Endothelial cell of umbilical vein (primary cell): ENCODE data around the gene PLPPR3. TPM values are rescaled to one million over a fixed set of nuclear protein-coding genes. Genes with fewer than 3 reads are reported as not detected.
A peak's percentile ranks its signal among the peaks of the same experiment; 100 is the strongest.

Experiments
- BruUV-seq: library from RNA; stranded (reverse); fragments of 400-500 nt; replicated peaks from 2 replicates; lab custom pipeline; 2021; lab: Mats Ljungman, UMichigan
- CTCF ChIA-PET: fragments of 300-600, 350-600 bp; sonication (Branson Sonifier 250); formaldehyde crosslinking; loops from one replicate; lab custom pipeline; 2021; ENCODE audit warnings: antibody characterized with exemption, inconsistent platforms; lab: Charles Lee
- POLR2A ChIA-PET: fragments of 300-600, 350-600 bp; sonication (Branson Sonifier 250); formaldehyde crosslinking; loops from one replicate; lab custom pipeline; 2021; ENCODE audit warnings: antibody characterized with exemption, inconsistent platforms; lab: Charles Lee
- DNase-seq: peaks from one replicate; pipeline ENCODE4 v3.0.0-alpha.2; 2011; ENCODE audit warnings: low read depth, low spot score
- FAIRE-seq: peaks from 2 replicates; lab custom pipeline; 2011; peaks lifted over from hg19 to GRCh38; lab: Jason Lieb, UNC
- H2AFZ ChIP-seq: 2 replicates; pipeline ENCODE4 v1.6.0; 2012; ENCODE audit warnings: low read depth, low read length, control low read depth, inconsistent platforms
- H3K27ac ChIP-seq: 2 replicates; pipeline ENCODE4 v1.5.1; 2011; ENCODE audit warnings: low read depth, mild to moderate bottlenecking, control low read depth, low read length, moderate library complexity; ENCODE audit not compliant: insufficient read depth
- H3K27me3 ChIP-seq, 2 experiments: 2 replicates each; pipeline versions ENCODE4 v1.6.0 to v1.6.1; 2011; ENCODE audit warnings: low read length in 2 of 2, mixed read lengths in 1 of 2; ENCODE audit not compliant: control insufficient read depth in 2 of 2, insufficient read depth in 2 of 2
- H3K36me3 ChIP-seq, 2 experiments: 2 replicates in 1 of 2; 3 replicates in 1 of 2; pipeline ENCODE4 v1.5.1; 2011; ENCODE audit warnings: low read length in 2 of 2, mild to moderate bottlenecking in 1 of 2, moderate library complexity in 1 of 2; ENCODE audit not compliant: control insufficient read depth in 2 of 2, insufficient read depth in 2 of 2; ENCODE audit errors: extremely low read depth in 1 of 2
- H3K4me1 ChIP-seq: 3 replicates; pipeline ENCODE4 v1.5.1; 2011; ENCODE audit warnings: mild to moderate bottlenecking, low read length; ENCODE audit not compliant: control insufficient read depth, insufficient read depth; ENCODE audit errors: extremely low read depth
- H3K4me2 ChIP-seq: 2 replicates; pipeline ENCODE4 v1.6.1; 2011; ENCODE audit warnings: low read length, control low read depth, mixed read lengths; ENCODE audit not compliant: insufficient read depth
- H3K4me3 ChIP-seq, 3 experiments: fragments of 200-600 bp in 1 of 3; sonication (generic), shearing (Covaris generic) in 1 of 3; replicated peaks in 1 of 3; 2 replicates each; pipeline ENCODE4 v1.5.1; 2011 to 2016; ENCODE audit warnings: control low read depth in 3 of 3, low read length in 3 of 3, mild to moderate bottlenecking in 2 of 3, inconsistent platforms in 1 of 3, low read depth in 1 of 3, moderate library complexity in 1 of 3; ENCODE audit not compliant: insufficient read depth in 1 of 3
- H3K79me2 ChIP-seq: 2 replicates; pipeline ENCODE4 v1.6.0; 2012; ENCODE audit warnings: low read length, inconsistent platforms; ENCODE audit not compliant: control insufficient read depth, insufficient read depth
- H3K9ac ChIP-seq: replicated peaks from 2 replicates; pipeline ENCODE3; 2011; ENCODE audit warnings: low read length, control low read depth; ENCODE audit not compliant: insufficient read depth; ENCODE audit errors: extremely low read depth
- H3K9me1 ChIP-seq: replicated peaks from 3 replicates; pipeline ENCODE4 v1.6.0; 2011; ENCODE audit warnings: mild to moderate bottlenecking, low read length; ENCODE audit not compliant: control insufficient read depth, insufficient read depth; ENCODE audit errors: extremely low read depth
- H3K9me3 ChIP-seq: replicated peaks from 2 replicates; pipeline ENCODE4 v1.5.1; 2012; ENCODE audit warnings: low read length, inconsistent platforms; ENCODE audit not compliant: control insufficient read depth, insufficient read depth
- H4K20me1 ChIP-seq: replicated peaks from 2 replicates; pipeline ENCODE3; 2011; ENCODE audit warnings: mild to moderate bottlenecking, low read length; ENCODE audit not compliant: control insufficient read depth, insufficient read depth; ENCODE audit errors: extremely low read depth
- CTCF ChIP-seq, 2 donors: IDR thresholded peaks; 1 replicate in 1 of 2; 2 replicates in 1 of 2; pipeline ENCODE4 v1.5.1; 2011; ENCODE audit warnings: low read length in 2 of 2, mild to moderate bottlenecking in 2 of 2, moderate library complexity in 2 of 2, control low read depth in 1 of 2, inconsistent platforms in 1 of 2, low read depth in 1 of 2; ENCODE audit not compliant: insufficient read depth in 1 of 2; ENCODE audit errors: extremely low read depth in 1 of 2
- EZH2 ChIP-seq: IDR thresholded peaks from 2 replicates; pipeline ENCODE4 v1.6.1; 2012; ENCODE audit warnings: borderline replicate concordance, low read depth, mild to moderate bottlenecking, moderate library complexity, low read length, inconsistent platforms; ENCODE audit not compliant: severe bottlenecking
- FOS ChIP-seq: IDR thresholded peaks from 2 replicates; pipeline ENCODE4 v1.6.1; 2011; ENCODE audit warnings: mild to moderate bottlenecking, low read length, moderate library complexity, borderline replicate concordance; ENCODE audit not compliant: insufficient read depth
- GATA2 ChIP-seq: IDR thresholded peaks from 2 replicates; pipeline ENCODE4 v1.7.0; 2011; ENCODE audit warnings: low read depth, mild to moderate bottlenecking, moderate library complexity, mixed read lengths, low read length; ENCODE audit not compliant: insufficient read length, insufficient read depth
- JUN ChIP-seq: IDR thresholded peaks from 2 replicates; pipeline ENCODE4 v1.6.1; 2011; ENCODE audit warnings: borderline replicate concordance, low read depth; ENCODE audit not compliant: insufficient read length, insufficient read depth
- MYC ChIP-seq: IDR thresholded peaks from one replicate; pipeline ENCODE4 v1.6.1; 2011; ENCODE audit warnings: mild to moderate bottlenecking, low read depth, low read length
- POLR2A ChIP-seq: IDR thresholded peaks from 2 replicates; pipeline ENCODE4 v1.6.1; 2012; ENCODE audit warnings: low read depth, mild to moderate bottlenecking, control low read depth, low read length
- POLR2AphosphoS5 ChIP-seq: IDR thresholded peaks from 2 replicates; pipeline ENCODE4 v1.6.1; 2012; ENCODE audit warnings: low read depth, mild to moderate bottlenecking, control low read depth, low read length, moderate library complexity; ENCODE audit not compliant: insufficient read depth
- dilution Hi-C: fragments of 300-500 bp; cut with MboI; formaldehyde crosslinking; loops from one replicate; pipeline ENCODE4 v1.15.0; 2019; ENCODE audit warnings: low sequenced_read_pairs; ENCODE audit not compliant: extremely low pct_ligation_motif_present
- intact Hi-C: fragments of 100-400 bp; cut with micrococcal nuclease; formaldehyde crosslinking; loops from one replicate; pipeline ENCODE4 v1.10.0; 2022
- polyA plus RNA-seq, 4 experiments: library from polyadenylated mRNA; depleted of rRNA in 3 of 4; stranded (reverse) in 3 of 4; unstranded in 1 of 4; fragments of >200 nt; gene quantifications; 2 replicates each; pipeline versions ENCODE4 v1.2.1 to v1.2.3, GENCODE V29; 2011 to 2012; ENCODE audit warnings: missing spikeins in 1 of 4
- total RNA-seq: library from RNA; stranded (reverse); gene quantifications from 2 replicates; pipeline ENCODE4 v1.2.3, GENCODE V29; 2021
- TF ChIP-seq, protein P1 (sequence below): IDR thresholded peaks from 2 replicates; pipeline ENCODE4 v1.6.1; 2011; ENCODE audit not compliant: insufficient read depth, insufficient read length

Gene PLPPR3
- total and polyA plus RNA-seq, 2 donors (not counting 3 experiments of a cell fraction or from before 2014, with no cell fraction given): 1.1 to 1.2 TPM

- intact Hi-C loops (loop anchor here (1.0 kb wide), 1 partner anchor 205 kb away; the partner anchor contains the start of gene RNF126), dilution Hi-C loops (no loop called here)
- no peak for DNase-seq
- peaks cover 0 to 13% of the 10 kb centered on the region in 2 experiments for H3K36me3 ChIP-seq
- H3K4me1 ChIP-seq: peaks cover 9% of the 10 kb centered on the region
- FAIRE-seq: no peak
- POLR2A ChIA-PET: no interaction called here
- no peaks in the 10 kb centered on the region for H3K27me3 ChIP-seq
- H3K9ac ChIP-seq: no peak overlapping the region
- H3K4me2 ChIP-seq: no peak overlapping the region
- H3K4me3 ChIP-seq: no peak overlapping the region
- BruUV-seq: no TSS peak
- no peaks in the 10 kb centered on the region for H3K9me1 ChIP-seq
- no peak for TF ChIP-seq EZH2
- no peak for TF ChIP-seq JUN
- TF ChIP-seq, protein P1, sequence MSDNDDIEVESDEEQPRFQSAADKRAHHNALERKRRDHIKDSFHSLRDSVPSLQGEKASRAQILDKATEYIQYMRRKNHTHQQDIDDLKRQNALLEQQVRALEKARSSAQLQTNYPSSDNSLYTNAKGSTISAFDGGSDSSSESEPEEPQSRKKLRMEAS: no peak
- TF ChIP-seq FOS: no peak
- no peak for TF ChIP-seq GATA2
- no peak for TF ChIP-seq MYC
- TF ChIP-seq POLR2AphosphoS5: no peak
- TF ChIP-seq POLR2A: no peak
- no peak for TF ChIP-seq CTCF (IDR thresholded peaks at IDR 0.05; ENCODE audit: extremely low read depth in 1 of 2, insufficient read depth in 1 of 2, low read depth in 1 of 2, low read length in 2 of 2)
- peak overlapping the region; percentile 36 for H3K27ac ChIP-seq
- no peaks in the 10 kb centered on the region for H3K79me2 ChIP-seq
- no peaks in the 10 kb centered on the region for H3K9me3 ChIP-seq
- no peak overlapping the region for H2AFZ ChIP-seq
- CTCF ChIA-PET: no interaction called here
- H4K20me1 ChIP-seq: no peaks in the 10 kb centered on the region
Measured at GRCh38 chr19:868458-869244, 46.9 kb upstream of the PLPPR3 start.
